Neutrophil (primary cell): ENCODE results near the gene CDC42.

Source experiments
- H3K27ac ChIP-seq: fragments of 200-600 bp; sonication (generic); 2 replicates; pipeline ENCODE4 v1.5.1; 2016; ENCODE audit warnings: mild to moderate bottlenecking, moderate library complexity
- H3K27me3 ChIP-seq: fragments of 200-600 bp; sonication (generic); 2 replicates; pipeline ENCODE4 v1.6.0; 2016; ENCODE audit warnings: mild to moderate bottlenecking
- H3K36me3 ChIP-seq: fragments of 200-600 bp; sonication (generic); 2 replicates; pipeline ENCODE4 v1.5.1; 2017
- H3K4me1 ChIP-seq, 2 experiments: fragments of 200-600 bp in 1 of 2; sonication (generic) in 1 of 2; 1 replicate in 1 of 2; 2 replicates in 1 of 2; pipeline versions ENCODE4 v1.5.1 to v1.6.1; 2013 to 2016; ENCODE audit warnings: low read depth in 1 of 2, low read length in 1 of 2, mild to moderate bottlenecking in 1 of 2, moderate library complexity in 1 of 2; ENCODE audit not compliant: control insufficient read depth in 1 of 2, insufficient read depth in 1 of 2
- H3K4me3 ChIP-seq, 2 experiments: fragments of 200-600 bp in 1 of 2; sonication (generic) in 1 of 2; 1 replicate in 1 of 2; 2 replicates in 1 of 2; pipeline ENCODE4 v1.5.1; 2013 to 2016; ENCODE audit warnings: low read depth in 1 of 2, low read length in 1 of 2, mild to moderate bottlenecking in 1 of 2, moderate library complexity in 1 of 2
- H3K9me3 ChIP-seq: fragments of 200-600 bp; sonication (generic); 2 replicates; pipeline ENCODE4 v1.5.1; 2016
- TF ChIP-seq, protein P1 (sequence below): fragments of 200-600 bp; sonication (generic); IDR thresholded peaks from 2 replicates; pipeline ENCODE4 v1.5.1; 2016; ENCODE audit warnings: antibody characterized with exemption

CDC42 gene

DNA sequence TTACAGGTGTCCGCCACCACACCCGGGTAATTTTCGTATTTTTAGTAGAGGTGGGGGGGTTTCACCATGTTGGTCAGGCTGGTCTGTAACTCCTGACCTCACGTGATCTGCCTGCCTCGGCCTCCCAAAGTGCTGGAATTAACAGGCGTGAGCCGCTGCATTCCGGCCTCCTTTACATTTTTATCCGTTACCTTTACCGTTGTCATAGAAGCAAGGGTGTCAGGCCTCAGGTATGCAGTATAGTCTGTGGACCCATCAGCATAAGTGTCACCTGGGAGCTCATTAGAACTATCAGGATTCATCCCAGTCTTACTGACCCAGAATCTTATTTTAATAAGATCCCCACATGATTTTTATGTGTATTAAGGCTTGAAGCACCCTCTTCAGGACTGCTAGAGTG, 5.4 kb downstream of the CDC42 start:
- Histone ChIP-seq H3K9me3 (no peaks in the 10 kb centered on the region), H3K4me1 (peaks cover 76 to 85% of the 10 kb centered on the region in 2 experiments), H3K27ac (peak overlapping the region; percentile 41), H3K36me3 (peaks cover 25% of the 10 kb centered on the region), H3K4me3 (no peak overlapping the region), H3K27me3 (no peaks in the 10 kb centered on the region)
- TF ChIP-seq, protein P1, sequence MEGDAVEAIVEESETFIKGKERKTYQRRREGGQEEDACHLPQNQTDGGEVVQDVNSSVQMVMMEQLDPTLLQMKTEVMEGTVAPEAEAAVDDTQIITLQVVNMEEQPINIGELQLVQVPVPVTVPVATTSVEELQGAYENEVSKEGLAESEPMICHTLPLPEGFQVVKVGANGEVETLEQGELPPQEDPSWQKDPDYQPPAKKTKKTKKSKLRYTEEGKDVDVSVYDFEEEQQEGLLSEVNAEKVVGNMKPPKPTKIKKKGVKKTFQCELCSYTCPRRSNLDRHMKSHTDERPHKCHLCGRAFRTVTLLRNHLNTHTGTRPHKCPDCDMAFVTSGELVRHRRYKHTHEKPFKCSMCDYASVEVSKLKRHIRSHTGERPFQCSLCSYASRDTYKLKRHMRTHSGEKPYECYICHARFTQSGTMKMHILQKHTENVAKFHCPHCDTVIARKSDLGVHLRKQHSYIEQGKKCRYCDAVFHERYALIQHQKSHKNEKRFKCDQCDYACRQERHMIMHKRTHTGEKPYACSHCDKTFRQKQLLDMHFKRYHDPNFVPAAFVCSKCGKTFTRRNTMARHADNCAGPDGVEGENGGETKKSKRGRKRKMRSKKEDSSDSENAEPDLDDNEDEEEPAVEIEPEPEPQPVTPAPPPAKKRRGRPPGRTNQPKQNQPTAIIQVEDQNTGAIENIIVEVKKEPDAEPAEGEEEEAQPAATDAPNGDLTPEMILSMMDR: no peak

DNA sequence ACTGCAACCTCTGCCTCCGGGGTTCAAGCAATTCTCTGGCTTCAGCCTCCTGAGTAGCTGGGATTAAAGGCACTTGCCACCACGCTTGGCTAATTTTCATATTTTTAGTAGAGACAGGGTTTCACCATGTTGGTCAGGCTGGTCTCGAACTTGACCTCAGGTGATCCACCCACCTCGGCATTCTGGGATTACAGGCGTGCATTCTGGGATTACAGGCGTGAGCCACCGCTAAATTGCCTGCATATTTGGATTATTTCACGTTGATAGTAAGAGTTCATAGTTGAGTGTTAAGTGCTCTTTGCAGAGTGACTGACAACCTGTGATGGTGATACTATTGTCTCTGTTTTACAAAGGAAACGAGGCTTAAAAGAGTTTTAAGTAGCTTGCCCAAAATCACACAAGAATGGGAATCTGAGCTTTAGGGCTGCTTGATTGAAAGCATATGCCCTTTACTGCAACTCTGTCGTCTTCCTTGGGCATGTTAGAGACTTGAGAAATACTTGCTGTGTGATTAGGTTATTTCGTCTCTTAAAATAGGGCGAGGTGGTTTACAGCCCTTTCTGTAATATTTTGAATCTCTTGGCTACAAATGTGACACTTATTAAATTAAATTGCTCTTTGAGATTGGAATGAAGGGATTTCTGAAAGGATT, 12.4 kb downstream of the CDC42 start:
- Histone ChIP-seq H3K9me3 (no peaks in the 10 kb centered on the region), H3K27ac (no peak overlapping the region), H3K36me3 (peaks cover 35% of the 10 kb centered on the region), H3K27me3 (no peaks in the 10 kb centered on the region), H3K4me1 (peaks cover 50 to 61% of the 10 kb centered on the region in 2 experiments), H3K4me3 (no peak overlapping the region)
- TF ChIP-seq, protein P1: no peak

DNA sequence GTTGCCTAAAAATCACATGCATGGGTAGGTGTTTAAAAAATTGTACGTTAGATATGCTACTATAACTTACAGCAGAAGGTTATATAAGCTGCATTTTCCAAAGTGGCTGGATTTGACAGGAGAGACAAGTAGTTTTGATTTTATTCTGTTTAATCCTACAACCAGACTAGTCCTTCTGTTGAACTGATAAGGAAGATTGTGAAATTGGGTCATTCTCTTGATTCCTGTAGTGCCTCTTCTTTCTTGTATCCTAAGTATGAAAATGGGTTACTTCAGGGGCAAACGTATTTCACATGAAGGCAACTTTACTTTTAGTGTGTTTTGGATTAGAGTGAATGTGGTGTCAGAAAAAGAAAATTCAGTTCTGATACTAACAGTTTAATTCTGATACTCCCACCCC, 19.0 kb downstream of the CDC42 start:
- Histone ChIP-seq H3K27ac (peak overlapping the region; percentile 23), H3K36me3 (peaks cover 29% of the 10 kb centered on the region), H3K4me1 (peaks cover 58 to 72% of the 10 kb centered on the region in 2 experiments), H3K4me3 (no peak overlapping the region), H3K27me3 (no peaks in the 10 kb centered on the region), H3K9me3 (no peaks in the 10 kb centered on the region)
- TF ChIP-seq, protein P1: no peak

DNA sequence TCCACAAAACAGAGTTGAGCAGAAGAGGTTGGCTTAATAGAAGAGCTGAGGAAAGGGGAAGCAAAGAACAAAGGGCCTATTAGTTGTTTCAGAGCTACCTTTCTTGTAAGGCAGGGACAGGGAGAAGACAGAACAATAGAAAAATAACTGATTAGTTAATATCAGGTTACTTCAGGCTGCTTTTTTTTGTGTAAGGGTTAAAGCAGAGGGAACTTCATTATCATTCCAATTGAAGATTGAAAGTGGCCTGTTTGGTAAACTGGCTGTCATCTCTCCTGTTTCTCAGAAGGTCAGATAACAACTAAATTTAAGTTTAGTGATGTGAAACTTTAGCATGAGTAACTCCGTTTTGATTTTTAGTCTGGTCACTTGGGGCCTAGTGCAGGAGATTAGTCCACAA, 22.3 kb downstream of the CDC42 start:
- H3K9me3 ChIP-seq: no peaks in the 10 kb centered on the region
- TF ChIP-seq, protein P1: no peak
- H3K27me3 ChIP-seq: no peaks in the 10 kb centered on the region
- peak overlapping the region; percentile 78 for H3K27ac ChIP-seq
- H3K4me1 ChIP-seq: peaks cover 51 to 74% of the 10 kb centered on the region in 2 experiments
- H3K36me3 ChIP-seq: peaks cover 37% of the 10 kb centered on the region
- no peak overlapping the region for H3K4me3 ChIP-seq

DNA sequence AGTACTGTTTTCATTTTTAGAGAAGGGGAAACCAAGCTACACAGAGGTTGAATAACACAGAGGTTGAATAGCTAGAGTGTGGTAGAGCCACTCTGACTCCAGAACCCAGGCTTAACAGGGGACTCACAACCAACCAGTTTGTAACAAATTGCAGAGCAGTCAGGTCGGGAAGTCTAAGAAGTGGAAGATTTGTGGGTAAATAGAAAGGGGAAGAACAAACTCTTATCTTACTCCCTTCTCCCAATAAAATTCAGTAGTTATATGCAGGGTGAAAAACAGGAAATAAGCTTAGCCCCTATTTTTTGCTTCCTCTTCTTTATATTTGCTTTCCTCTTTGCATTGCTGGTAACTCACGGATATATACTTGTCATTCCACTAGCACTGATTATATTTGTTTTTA, 23.2 kb downstream of the CDC42 start:
- Histone ChIP-seq H3K27ac (peak overlapping the region; percentile 78), H3K4me3 (peak overlapping the region; percentile 2 to 23)
- TF ChIP-seq, protein P1: no peak

More for the DNA sequence above, 23.2 kb downstream of the CDC42 start:
- H3K27me3 ChIP-seq: no peaks in the 10 kb centered on the region
- H3K9me3 ChIP-seq: no peaks in the 10 kb centered on the region
- H3K4me1 ChIP-seq: peaks cover 51 to 71% of the 10 kb centered on the region in 2 experiments
- peaks cover 47% of the 10 kb centered on the region for H3K36me3 ChIP-seq
